ENCODE measurements around the gene GALNT10.

GALNT10 gene

DNA sequence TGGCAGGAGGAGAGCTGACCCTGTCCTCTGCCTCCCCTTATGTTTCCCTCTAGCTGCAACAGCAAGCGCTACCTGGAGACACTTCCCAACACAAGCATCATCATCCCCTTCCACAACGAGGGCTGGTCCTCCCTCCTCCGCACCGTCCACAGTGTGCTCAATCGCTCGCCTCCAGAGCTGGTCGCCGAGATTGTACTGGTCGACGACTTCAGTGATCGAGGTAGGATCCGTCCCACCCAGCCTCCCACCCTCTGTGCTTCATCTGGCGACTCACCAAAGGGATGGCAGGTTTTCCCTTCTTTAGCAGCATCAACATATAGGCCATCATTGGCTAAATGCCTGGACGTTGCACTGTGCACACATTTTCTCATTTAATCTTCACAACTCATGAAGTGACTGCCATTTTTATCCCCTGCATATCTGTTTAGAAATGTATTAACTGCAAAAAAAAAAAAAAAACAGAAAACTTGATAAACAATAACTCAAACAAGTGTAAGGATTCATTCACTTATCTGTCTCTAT, 139.0 kb downstream of the GALNT10 start:
- Histone ChIP-seq H3K9me3 (ENCODE audit: control insufficient read depth in 2 of 2, low read length in 2 of 2) (no peaks in the 10 kb centered on the region), H3K9ac (ENCODE audit: low read depth in 1 of 2, low read length in 2 of 2) (no peak overlapping the region), H3K4me3 (ENCODE audit: low read length in 2 of 2) (no peak overlapping the region), H3K27me3 (ENCODE audit: control insufficient read depth in 2 of 2, insufficient read depth in 2 of 2, low read length in 2 of 2) (no peaks in the 10 kb centered on the region), H3K27ac (ENCODE audit: low read depth in 2 of 2, low read length in 2 of 2) (no peak overlapping the region), H3K36me3 (ENCODE audit: control insufficient read depth in 2 of 2, insufficient read depth in 2 of 2, low read length in 2 of 2) (peaks cover 2 to 8% of the 10 kb centered on the region in 2 donors), H3K4me1 (ENCODE audit: control insufficient read depth in 2 of 2, insufficient read depth in 2 of 2, low read length in 2 of 2) (no peaks in the 10 kb centered on the region)

GRCh38 chr5:154330097-154330667, 139.6 kb downstream of the GALNT10 start:
- no peak overlapping the region for H3K4me3 ChIP-seq (ENCODE audit: low read length in 2 of 2)
- no peak overlapping the region for H3K27ac ChIP-seq (ENCODE audit: low read depth in 2 of 2, low read length in 2 of 2)
- H3K4me1 ChIP-seq (ENCODE audit: control insufficient read depth in 2 of 2, insufficient read depth in 2 of 2, low read length in 2 of 2) = no peaks in the 10 kb centered on the region
- no peak overlapping the region for H3K9ac ChIP-seq (ENCODE audit: low read depth in 1 of 2, low read length in 2 of 2)
- peaks cover 2 to 8% of the 10 kb centered on the region in 2 donors for H3K36me3 ChIP-seq (ENCODE audit: control insufficient read depth in 2 of 2, insufficient read depth in 2 of 2, low read length in 2 of 2)
- H3K27me3 ChIP-seq (ENCODE audit: control insufficient read depth in 2 of 2, insufficient read depth in 2 of 2, low read length in 2 of 2) = no peaks in the 10 kb centered on the region
- no peaks in the 10 kb centered on the region for H3K9me3 ChIP-seq (ENCODE audit: control insufficient read depth in 2 of 2, low read length in 2 of 2)

DNA sequence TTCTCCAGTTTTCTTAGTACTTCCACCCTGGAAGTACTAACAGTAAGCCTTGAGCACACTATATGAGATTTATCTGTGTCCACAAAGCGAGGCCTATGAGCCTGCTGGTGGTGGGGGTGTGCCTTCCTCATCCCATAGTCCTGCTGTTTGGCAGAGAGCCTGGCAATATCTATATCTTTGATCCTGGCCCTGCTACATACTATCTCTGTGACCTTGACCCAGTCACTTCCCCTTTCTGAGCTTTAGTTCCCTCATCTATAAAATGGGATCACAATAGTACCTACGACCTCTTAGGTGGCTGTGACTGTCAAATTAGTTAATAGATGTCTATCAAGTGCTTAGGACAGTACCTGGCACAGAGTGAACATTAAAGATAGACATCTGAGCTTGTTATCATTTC, 140.7 kb downstream of the GALNT10 start:
- peaks cover 2 to 8% of the 10 kb centered on the region in 2 donors for H3K36me3 ChIP-seq (ENCODE audit: control insufficient read depth in 2 of 2, insufficient read depth in 2 of 2, low read length in 2 of 2)
- no peak overlapping the region for H3K9ac ChIP-seq (ENCODE audit: low read depth in 1 of 2, low read length in 2 of 2)
- no peak overlapping the region for H3K4me3 ChIP-seq (ENCODE audit: low read length in 2 of 2)
- no peaks in the 10 kb centered on the region for H3K9me3 ChIP-seq (ENCODE audit: control insufficient read depth in 2 of 2, low read length in 2 of 2)
- H3K27me3 ChIP-seq (ENCODE audit: control insufficient read depth in 2 of 2, insufficient read depth in 2 of 2, low read length in 2 of 2) = no peaks in the 10 kb centered on the region
- no peak overlapping the region for H3K27ac ChIP-seq (ENCODE audit: low read depth in 2 of 2, low read length in 2 of 2)
- no peaks in the 10 kb centered on the region for H3K4me1 ChIP-seq (ENCODE audit: control insufficient read depth in 2 of 2, insufficient read depth in 2 of 2, low read length in 2 of 2)

GRCh38 chr5:154331924-154332323, 141.4 kb downstream of the GALNT10 start:
- Histone ChIP-seq H3K4me1 (ENCODE audit: control insufficient read depth in 2 of 2, insufficient read depth in 2 of 2, low read length in 2 of 2) (no peaks in the 10 kb centered on the region), H3K27me3 (ENCODE audit: control insufficient read depth in 2 of 2, insufficient read depth in 2 of 2, low read length in 2 of 2) (no peaks in the 10 kb centered on the region), H3K4me3 (ENCODE audit: low read length in 2 of 2) (no peak overlapping the region), H3K9me3 (ENCODE audit: control insufficient read depth in 2 of 2, low read length in 2 of 2) (no peaks in the 10 kb centered on the region), H3K27ac (ENCODE audit: low read depth in 2 of 2, low read length in 2 of 2) (no peak overlapping the region), H3K36me3 (ENCODE audit: control insufficient read depth in 2 of 2, insufficient read depth in 2 of 2, low read length in 2 of 2) (peaks cover 2 to 8% of the 10 kb centered on the region in 2 donors), H3K9ac (ENCODE audit: low read depth in 1 of 2, low read length in 2 of 2) (no peak overlapping the region)

- Histone ChIP-seq H3K36me3 (ENCODE audit: control insufficient read depth in 2 of 2, insufficient read depth in 2 of 2, low read length in 2 of 2) (peaks cover 2 to 12% of the 10 kb centered on the region in 2 donors), H3K27ac (ENCODE audit: low read depth in 2 of 2, low read length in 2 of 2) (no peak overlapping the region), H3K9me3 (ENCODE audit: control insufficient read depth in 2 of 2, low read length in 2 of 2) (no peaks in the 10 kb centered on the region), H3K9ac (ENCODE audit: low read depth in 1 of 2, low read length in 2 of 2) (no peak overlapping the region), H3K27me3 (ENCODE audit: control insufficient read depth in 2 of 2, insufficient read depth in 2 of 2, low read length in 2 of 2) (no peaks in the 10 kb centered on the region), H3K4me1 (ENCODE audit: control insufficient read depth in 2 of 2, insufficient read depth in 2 of 2, low read length in 2 of 2) (no peaks in the 10 kb centered on the region), H3K4me3 (ENCODE audit: low read length in 2 of 2) (no peak overlapping the region)
Observed at GRCh38 chr5:154332451-154332850, 141.9 kb downstream of the GALNT10 start.

DNA sequence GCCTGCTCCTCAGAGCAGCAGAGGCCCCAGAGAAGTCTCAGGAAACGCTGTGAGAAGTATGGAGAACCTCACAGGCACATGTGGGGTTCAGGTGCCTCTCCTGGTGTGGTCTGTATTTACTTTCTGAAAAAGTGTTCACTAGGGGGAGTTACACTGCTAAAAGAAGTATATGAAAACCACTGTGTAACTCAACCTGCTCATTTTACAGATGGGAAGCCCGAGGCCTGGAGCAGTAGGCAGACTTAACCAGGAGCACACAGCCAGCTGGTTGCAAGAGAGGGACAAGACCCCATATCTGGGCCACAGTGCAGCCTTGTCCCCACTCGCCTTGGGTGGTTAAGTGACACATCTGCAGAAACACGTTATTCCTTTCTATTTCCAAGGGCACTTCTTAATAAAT, 142.5 kb downstream of the GALNT10 start:
- Histone ChIP-seq H3K9me3 (ENCODE audit: control insufficient read depth in 2 of 2, low read length in 2 of 2) (no peaks in the 10 kb centered on the region), H3K27ac (ENCODE audit: low read depth in 2 of 2, low read length in 2 of 2) (no peak overlapping the region), H3K27me3 (ENCODE audit: control insufficient read depth in 2 of 2, insufficient read depth in 2 of 2, low read length in 2 of 2) (no peaks in the 10 kb centered on the region), H3K4me3 (ENCODE audit: low read length in 2 of 2) (no peak overlapping the region), H3K9ac (ENCODE audit: low read depth in 1 of 2, low read length in 2 of 2) (no peak overlapping the region), H3K36me3 (ENCODE audit: control insufficient read depth in 2 of 2, insufficient read depth in 2 of 2, low read length in 2 of 2) (peaks cover 2 to 14% of the 10 kb centered on the region in 2 donors), H3K4me1 (ENCODE audit: control insufficient read depth in 2 of 2, insufficient read depth in 2 of 2, low read length in 2 of 2) (no peaks in the 10 kb centered on the region)

GRCh38 chr5:154334406-154335064, 144.0 kb downstream of the GALNT10 start:
- H3K36me3 ChIP-seq (ENCODE audit: control insufficient read depth in 2 of 2, insufficient read depth in 2 of 2, low read length in 2 of 2) = peaks cover 2 to 14% of the 10 kb centered on the region in 2 donors
- no peak overlapping the region for H3K4me3 ChIP-seq (ENCODE audit: low read length in 2 of 2)
- H3K9me3 ChIP-seq (ENCODE audit: control insufficient read depth in 2 of 2, low read length in 2 of 2) = no peaks in the 10 kb centered on the region
- no peaks in the 10 kb centered on the region for H3K4me1 ChIP-seq (ENCODE audit: control insufficient read depth in 2 of 2, insufficient read depth in 2 of 2, low read length in 2 of 2)
- no peak overlapping the region for H3K9ac ChIP-seq (ENCODE audit: low read depth in 1 of 2, low read length in 2 of 2)
- no peak overlapping the region for H3K27ac ChIP-seq (ENCODE audit: low read depth in 2 of 2, low read length in 2 of 2)
- H3K27me3 ChIP-seq (ENCODE audit: control insufficient read depth in 2 of 2, insufficient read depth in 2 of 2, low read length in 2 of 2) = no peaks in the 10 kb centered on the region

DNA sequence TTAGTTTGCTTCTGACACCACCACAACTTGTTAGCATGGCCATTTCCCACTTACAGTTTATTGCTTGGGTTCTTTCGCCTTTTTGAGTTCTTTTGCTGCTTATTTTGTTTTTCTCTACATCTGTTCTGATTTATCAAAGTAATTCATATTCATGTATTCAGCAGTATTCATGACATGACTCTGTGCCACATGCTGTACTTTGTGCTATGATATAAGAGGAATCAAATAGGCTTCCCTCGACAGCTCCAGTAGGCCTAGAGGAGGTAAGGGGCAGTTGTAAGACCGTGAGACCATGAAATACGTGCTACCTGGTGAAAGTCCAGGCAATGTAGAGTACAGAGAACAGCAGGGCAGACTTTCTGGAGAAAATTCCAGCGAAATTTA, 144.5 kb downstream of the GALNT10 start:
- Histone ChIP-seq H3K27ac (ENCODE audit: low read depth in 2 of 2, low read length in 2 of 2) (no peak overlapping the region), H3K4me1 (ENCODE audit: control insufficient read depth in 2 of 2, insufficient read depth in 2 of 2, low read length in 2 of 2) (no peaks in the 10 kb centered on the region), H3K4me3 (ENCODE audit: low read length in 2 of 2) (no peak overlapping the region), H3K36me3 (ENCODE audit: control insufficient read depth in 2 of 2, insufficient read depth in 2 of 2, low read length in 2 of 2) (peaks cover 2 to 14% of the 10 kb centered on the region in 2 donors), H3K27me3 (ENCODE audit: control insufficient read depth in 2 of 2, insufficient read depth in 2 of 2, low read length in 2 of 2) (no peaks in the 10 kb centered on the region), H3K9ac (ENCODE audit: low read depth in 1 of 2, low read length in 2 of 2) (no peak overlapping the region), H3K9me3 (ENCODE audit: control insufficient read depth in 2 of 2, low read length in 2 of 2) (no peaks in the 10 kb centered on the region)

- Histone ChIP-seq H3K4me1 (ENCODE audit: control insufficient read depth in 2 of 2, insufficient read depth in 2 of 2, low read length in 2 of 2) (no peaks in the 10 kb centered on the region), H3K9ac (ENCODE audit: low read depth in 1 of 2, low read length in 2 of 2) (no peak overlapping the region), H3K4me3 (ENCODE audit: low read length in 2 of 2) (no peak overlapping the region), H3K27me3 (ENCODE audit: control insufficient read depth in 2 of 2, insufficient read depth in 2 of 2, low read length in 2 of 2) (no peaks in the 10 kb centered on the region), H3K36me3 (ENCODE audit: control insufficient read depth in 2 of 2, insufficient read depth in 2 of 2, low read length in 2 of 2) (peaks cover 0 to 6% of the 10 kb centered on the region in 2 donors), H3K27ac (ENCODE audit: low read depth in 2 of 2, low read length in 2 of 2) (no peak overlapping the region), H3K9me3 (ENCODE audit: control insufficient read depth in 2 of 2, low read length in 2 of 2) (no peaks in the 10 kb centered on the region)
Observed at GRCh38 chr5:154341620-154342019, 151.1 kb downstream of the GALNT10 start.

- H3K9ac ChIP-seq (ENCODE audit: low read depth in 1 of 2, low read length in 2 of 2) = no peak overlapping the region
- H3K9me3 ChIP-seq (ENCODE audit: control insufficient read depth in 2 of 2, low read length in 2 of 2) = no peaks in the 10 kb centered on the region
- no peaks in the 10 kb centered on the region for H3K27me3 ChIP-seq (ENCODE audit: control insufficient read depth in 2 of 2, insufficient read depth in 2 of 2, low read length in 2 of 2)
- H3K4me3 ChIP-seq (ENCODE audit: low read length in 2 of 2) = no peak overlapping the region
- no peak overlapping the region for H3K27ac ChIP-seq (ENCODE audit: low read depth in 2 of 2, low read length in 2 of 2)
- peaks cover 0 to 4% of the 10 kb centered on the region in 2 donors for H3K36me3 ChIP-seq (ENCODE audit: control insufficient read depth in 2 of 2, insufficient read depth in 2 of 2, low read length in 2 of 2)
- H3K4me1 ChIP-seq (ENCODE audit: control insufficient read depth in 2 of 2, insufficient read depth in 2 of 2, low read length in 2 of 2) = no peaks in the 10 kb centered on the region
Observed at GRCh38 chr5:154342211-154342610, 151.7 kb downstream of the GALNT10 start.
